SK-N-SH (cell line): Measurements from ENCODE around the gene KCNS1. TPM values are rescaled to one million over a fixed set of nuclear protein-coding genes. Genes with fewer than 3 reads are reported as not detected.

ENCODE experiments used
- CTCF ChIA-PET: fragments of 300-600, 350-600 bp; formaldehyde crosslinking; extraction: SDS; loops from one replicate; lab custom pipeline; 2021; lab: Yijun Ruan, JAX
- POLR2A ChIA-PET: fragments of 350-600 bp; sonication (Branson Sonifier 250); formaldehyde crosslinking; extraction: SDS; loops from one replicate; lab custom pipeline; 2020; ENCODE audit warnings: antibody characterized with exemption, inconsistent platforms; lab: Yijun Ruan, JAX
- DNase-seq: peaks from one replicate; pipeline ENCODE4 v3.0.0; 2012
- H2AFZ ChIP-seq: fragments of 200-600 bp; sonication (generic); 2 replicates; pipeline ENCODE4 v1.8.1; 2016; ENCODE audit warnings: antibody characterized with exemption, mild to moderate bottlenecking, low read depth
- H3F3A ChIP-seq: fragments of 200-600 bp; sonication (generic); replicated peaks from 2 replicates; pipeline ENCODE3; 2016; ENCODE audit warnings: antibody characterized with exemption, mild to moderate bottlenecking; ENCODE audit not compliant: insufficient read depth
- H3K27ac ChIP-seq, 2 experiments: fragments of 200-500 bp in 1 of 2; fragments of 200-600 bp in 1 of 2; sonication (Bioruptor generic) in 1 of 2; sonication (generic), shearing (Covaris generic) in 1 of 2; 2 replicates each; pipeline versions ENCODE4 v1.5.1 to v1.6.1; 2014 to 2016; ENCODE audit warnings: low read depth in 2 of 2, inconsistent platforms in 1 of 2, low read length in 1 of 2, mild to moderate bottlenecking in 1 of 2, mixed read lengths in 1 of 2
- H3K27me3 ChIP-seq: fragments of 200-600 bp; sonication (generic), shearing (Covaris generic); 2 replicates; pipeline ENCODE4 v1.6.1; 2016; ENCODE audit warnings: mixed run types; ENCODE audit not compliant: insufficient read depth
- H3K36me3 ChIP-seq, 2 experiments: fragments of 200-500 bp in 1 of 2; fragments of 200-600 bp in 1 of 2; sonication (Bioruptor generic) in 1 of 2; sonication (generic) in 1 of 2; replicated peaks in 1 of 2; 2 replicates each; pipeline versions ENCODE3 to v1.5.1; 2014 to 2016; ENCODE audit warnings: low read length in 1 of 2, mild to moderate bottlenecking in 1 of 2; ENCODE audit not compliant: insufficient read depth in 2 of 2, control insufficient read depth in 1 of 2
- H3K4me1 ChIP-seq, 2 experiments: fragments of 200-500 bp in 1 of 2; fragments of 200-600 bp in 1 of 2; sonication (Bioruptor generic) in 1 of 2; sonication (generic), shearing (Covaris generic) in 1 of 2; 2 replicates each; pipeline versions ENCODE4 v1.5.1 to v1.6.1; 2014 to 2016; ENCODE audit warnings: low read depth in 1 of 2, low read length in 1 of 2, mixed run types in 1 of 2; ENCODE audit not compliant: insufficient read depth in 2 of 2, control insufficient read depth in 1 of 2
- H3K4me2 ChIP-seq: fragments of 200-600 bp; sonication (generic), shearing (Covaris generic); 2 replicates; pipeline ENCODE4 v1.6.1; 2017; ENCODE audit warnings: mixed run types
- H3K4me3 ChIP-seq, 2 experiments: fragments of 200-500 bp in 1 of 2; fragments of 200-600 bp in 1 of 2; sonication (Bioruptor generic) in 1 of 2; sonication (generic), shearing (Covaris generic) in 1 of 2; 2 replicates each; pipeline versions ENCODE4 v1.5.1 to v1.8.1; 2014 to 2016; ENCODE audit warnings: low read depth in 2 of 2, inconsistent platforms in 1 of 2, low read length in 1 of 2, mild to moderate bottlenecking in 1 of 2, mixed read lengths in 1 of 2, moderate library complexity in 1 of 2
- H3K79me2 ChIP-seq: fragments of 200-600 bp; sonication (generic); 2 replicates; pipeline ENCODE4 v1.8.1; 2017; ENCODE audit warnings: mild to moderate bottlenecking; ENCODE audit not compliant: insufficient read depth
- H3K9ac ChIP-seq: fragments of 200-600 bp; sonication (generic); 2 replicates; pipeline ENCODE4 v1.6.1; 2017; ENCODE audit warnings: mixed run types
- H3K9me2 ChIP-seq: fragments of 200-600 bp; sonication (generic); 2 replicates; pipeline ENCODE4 v1.6.1; 2017; ENCODE audit warnings: mixed run types
- H3K9me3 ChIP-seq: fragments of 200-600 bp; sonication (generic); 2 replicates; pipeline ENCODE4 v1.6.1; 2017; ENCODE audit warnings: mixed run types, mild to moderate bottlenecking, moderate library complexity
- H4K20me1 ChIP-seq: fragments of 200-600 bp; sonication (generic); 2 replicates; pipeline ENCODE4 v1.6.1; 2017; ENCODE audit warnings: mild to moderate bottlenecking, mixed run types; ENCODE audit not compliant: insufficient read depth
- EZH2phosphoT487 ChIP-seq: fragments of 200-600 bp; sonication (generic); IDR thresholded peaks from 2 replicates; pipeline ENCODE4 v1.6.1; 2017; ENCODE audit warnings: low read depth, mixed run types, mild to moderate bottlenecking, antibody characterized with exemption, moderate library complexity, borderline replicate concordance
- FOSL2 ChIP-seq: IDR thresholded peaks from 2 replicates; pipeline ENCODE4 v1.4.0; 2012; ENCODE audit warnings: low read depth, mild to moderate bottlenecking, moderate library complexity, borderline replicate concordance
- FOXJ3 ChIP-seq: sonication (generic); formaldehyde crosslinking; IDR thresholded peaks from 2 replicates; pipeline ENCODE4 v1.5.1; 2020; ENCODE audit warnings: mild to moderate bottlenecking, missing genetic modification reagents
- GATA2 ChIP-seq: sonication (generic); formaldehyde crosslinking; IDR thresholded peaks from 2 replicates; pipeline ENCODE4 v1.5.0; 2020; ENCODE audit warnings: mild to moderate bottlenecking, missing genetic modification reagents
- JUND ChIP-seq: IDR thresholded peaks from 2 replicates; pipeline ENCODE4 v1.4.0; 2012
- MEF2A ChIP-seq: IDR thresholded peaks from 2 replicates; pipeline ENCODE4 v1.4.0; 2012; ENCODE audit warnings: low read depth, borderline replicate concordance
- MXI1 ChIP-seq: IDR thresholded peaks from 2 replicates; pipeline ENCODE4 v1.6.1; 2012; ENCODE audit warnings: mild to moderate bottlenecking, low read depth, low read length, improper control_type of control experiment
- NFIC ChIP-seq: IDR thresholded peaks from 2 replicates; pipeline ENCODE4 v1.4.0; 2012; ENCODE audit warnings: borderline replicate concordance
- NRF1 ChIP-seq: IDR thresholded peaks from 2 replicates; pipeline ENCODE4 v1.6.1; 2012; ENCODE audit warnings: low read depth, mild to moderate bottlenecking, low read length
- RCOR1 ChIP-seq: fragments of 150-350 bp; IDR thresholded peaks from 2 replicates; pipeline ENCODE4 v1.6.1; 2017; ENCODE audit warnings: antibody characterized with exemption, low read length
- RXRA ChIP-seq: IDR thresholded peaks from 2 replicates; pipeline ENCODE4 v1.4.0; 2012; ENCODE audit warnings: low read depth, mild to moderate bottlenecking, borderline replicate concordance
- SIN3A ChIP-seq: IDR thresholded peaks from 2 replicates; pipeline ENCODE4 v1.6.1; 2012; ENCODE audit warnings: low read depth, mild to moderate bottlenecking, low read length, moderate library complexity, borderline replicate concordance
- TCF12 ChIP-seq: IDR thresholded peaks from 2 replicates; pipeline ENCODE4 v1.4.0; 2012
- TEAD4 ChIP-seq: IDR thresholded peaks from 2 replicates; pipeline ENCODE4 v1.4.0; 2012; ENCODE audit warnings: mild to moderate bottlenecking, borderline replicate concordance; ENCODE audit not compliant: insufficient read depth
- USF1 ChIP-seq: IDR thresholded peaks from 2 replicates; pipeline ENCODE4 v1.4.0; 2012; ENCODE audit warnings: low read depth, borderline replicate concordance
- USF2 ChIP-seq: fragments of 150-350 bp; IDR thresholded peaks from 2 replicates; pipeline ENCODE4 v1.6.1; 2017; ENCODE audit warnings: antibody characterized with exemption, low read length, low read depth, borderline replicate concordance
- YY1 ChIP-seq: IDR thresholded peaks from 2 replicates; pipeline ENCODE4 v1.4.0; 2012; ENCODE audit warnings: low read depth, mild to moderate bottlenecking
- WGBS: methylation state at CpG from one replicate; pipeline ENCODE4 v1.1.6; 2017; ENCODE audit warnings: low lambda C conversion rate; 5-methylcytosine and 5-hydroxymethylcytosine counted together
- polyA plus RNA-seq, 3 experiments: library from polyadenylated mRNA; depleted of rRNA; stranded (reverse); fragments of >200 nt; gene quantifications; 2 replicates each; pipeline ENCODE4 v1.2.3, GENCODE V29; 2012
- TF ChIP-seq, protein P1 (sequence below): fragments of 200-600 bp; sonication (generic); IDR thresholded peaks from 2 replicates; pipeline ENCODE4 v1.6.1; 2017; ENCODE audit warnings: antibody characterized with exemption, mild to moderate bottlenecking, moderate library complexity

KCNS1 gene
- polyA plus RNA-seq, 1 of the 3 experiments (the other 2 are of a cell fraction) = 0.07 TPM

DNA sequence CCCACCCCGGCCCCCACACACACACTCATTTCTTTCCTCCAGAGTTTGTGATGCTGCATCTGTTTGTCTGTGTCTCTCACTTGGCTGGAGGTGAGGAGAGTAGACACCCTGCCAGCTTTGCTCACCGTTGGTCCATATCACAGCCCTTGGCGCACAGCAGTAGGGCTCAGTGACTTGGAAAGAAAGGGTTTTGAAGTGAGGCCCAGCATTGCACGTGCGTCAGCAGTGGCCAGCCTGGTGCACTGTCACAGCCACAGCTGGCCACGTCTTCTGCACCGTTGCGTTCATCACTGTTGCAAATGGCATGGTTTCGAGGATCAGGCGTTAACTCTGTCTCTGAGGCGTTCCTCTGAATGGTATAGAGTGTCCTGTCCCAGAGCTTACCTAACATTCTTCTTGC lies 10.4 kb upstream of the KCNS1 start:
- DNase-seq = no peak
- no peaks in the 10 kb centered on the region for H3K4me1 ChIP-seq
- H3K79me2 ChIP-seq = no peaks in the 10 kb centered on the region
- ChIA-PET CTCF (interaction anchor here (0.6 to 13.3 kb wide), 21 partner anchors 7 to 245 kb away, joined by 3 to 158 read pairs (median 5); no protein-coding TSS in a partner anchor), POLR2A (no interaction called here)
- no peaks in the 10 kb centered on the region for H3K36me3 ChIP-seq
- no peaks in the 10 kb centered on the region for H4K20me1 ChIP-seq
- no peak overlapping the region for H3K4me3 ChIP-seq
- no peaks in the 10 kb centered on the region for H3F3A ChIP-seq
- no peak overlapping the region for H3K4me2 ChIP-seq
- 67% methylated on average over 10 of the region's 11 CpGs for WGBS
- no peak overlapping the region for H2AFZ ChIP-seq
- no peaks in the 10 kb centered on the region for H3K9me3 ChIP-seq
- TF ChIP-seq TEAD4 (no peak), FOXJ3 (CRISPR knock-in tag) (no peak), NFIC (no peak), TCF12 (no peak), JUND (no peak), GATA2 (CRISPR knock-in tag) (no peak), USF1 (no peak), FOSL2 (no peak), MXI1 (no peak), RXRA (no peak), EZH2phosphoT487 (no peak), YY1 (no peak), SIN3A (no peak), USF2 (no peak), NRF1 (no peak), MEF2A (no peak), RCOR1 (no peak)
- TF ChIP-seq, protein P1, sequence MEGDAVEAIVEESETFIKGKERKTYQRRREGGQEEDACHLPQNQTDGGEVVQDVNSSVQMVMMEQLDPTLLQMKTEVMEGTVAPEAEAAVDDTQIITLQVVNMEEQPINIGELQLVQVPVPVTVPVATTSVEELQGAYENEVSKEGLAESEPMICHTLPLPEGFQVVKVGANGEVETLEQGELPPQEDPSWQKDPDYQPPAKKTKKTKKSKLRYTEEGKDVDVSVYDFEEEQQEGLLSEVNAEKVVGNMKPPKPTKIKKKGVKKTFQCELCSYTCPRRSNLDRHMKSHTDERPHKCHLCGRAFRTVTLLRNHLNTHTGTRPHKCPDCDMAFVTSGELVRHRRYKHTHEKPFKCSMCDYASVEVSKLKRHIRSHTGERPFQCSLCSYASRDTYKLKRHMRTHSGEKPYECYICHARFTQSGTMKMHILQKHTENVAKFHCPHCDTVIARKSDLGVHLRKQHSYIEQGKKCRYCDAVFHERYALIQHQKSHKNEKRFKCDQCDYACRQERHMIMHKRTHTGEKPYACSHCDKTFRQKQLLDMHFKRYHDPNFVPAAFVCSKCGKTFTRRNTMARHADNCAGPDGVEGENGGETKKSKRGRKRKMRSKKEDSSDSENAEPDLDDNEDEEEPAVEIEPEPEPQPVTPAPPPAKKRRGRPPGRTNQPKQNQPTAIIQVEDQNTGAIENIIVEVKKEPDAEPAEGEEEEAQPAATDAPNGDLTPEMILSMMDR = no peak
- H3K27me3 ChIP-seq = no peaks in the 10 kb centered on the region
- H3K9me2 ChIP-seq = no peaks in the 10 kb centered on the region
- H3K27ac ChIP-seq = no peak overlapping the region
- H3K9ac ChIP-seq = no peak overlapping the region
